SKM-1 (cell line): ENCODE data around the gene UVRAG.

ENCODE experiments used
- DNase-seq: peaks from one replicate; lab custom pipeline; 2025; ENCODE audit not compliant: unreplicated experiment; lab: John Stamatoyannopoulos, UW

The UVRAG gene

DNA sequence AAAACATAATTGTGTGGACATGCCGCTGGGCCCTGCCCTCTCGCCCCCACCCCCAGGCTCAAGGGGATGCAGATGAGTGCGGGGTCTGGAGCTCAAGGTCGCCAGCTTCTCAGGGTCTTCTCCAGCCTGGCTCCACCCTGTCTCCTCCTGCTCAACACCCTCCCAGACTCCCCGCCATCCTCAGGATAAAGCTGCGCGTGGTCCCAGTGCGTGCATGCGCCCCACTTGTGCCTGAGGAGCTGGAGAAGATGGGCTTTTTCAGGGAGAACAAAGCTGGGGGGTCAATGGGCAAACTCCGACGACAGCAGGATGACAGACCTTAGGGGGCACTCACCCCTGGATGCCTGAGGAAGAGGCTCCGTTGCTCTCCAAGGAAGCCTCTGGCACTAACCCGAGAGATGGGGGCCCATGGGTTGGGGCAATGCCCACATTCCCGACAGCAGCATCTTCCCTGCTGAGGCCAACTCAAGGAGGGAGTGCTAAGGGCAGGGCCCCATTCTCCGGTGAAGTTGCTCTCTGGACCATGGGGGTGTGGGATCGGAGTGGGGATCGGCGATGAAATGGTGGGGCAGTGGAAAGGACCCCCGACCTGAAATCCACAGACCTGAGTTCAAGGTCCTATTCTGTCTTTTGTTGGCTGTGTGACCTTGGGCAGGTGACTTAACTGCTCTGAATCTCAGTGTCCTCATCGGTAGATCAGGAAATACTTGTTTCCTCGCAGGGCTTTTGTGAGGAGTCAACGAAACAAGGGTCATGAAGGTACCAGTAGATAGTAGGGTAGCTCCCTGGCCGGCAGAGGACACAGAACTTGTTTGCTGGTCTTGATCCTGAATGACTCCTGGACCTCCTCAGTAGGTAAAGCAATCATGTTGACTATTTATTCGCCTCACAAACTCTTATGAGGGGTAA, 343.6 kb downstream of the UVRAG start:
- no peak for DNase-seq

- no peak for DNase-seq
These were observed 344.4 kb downstream of the UVRAG start for GRCh38 chr11:76159303-76159937.

GRCh38 chr11:76159983-76160661, 345.1 kb downstream of the UVRAG start:
- DNase-seq: no peak

GRCh38 chr11:76160856-76161255, 345.8 kb downstream of the UVRAG start:
- DNase-seq: no peak

DNA sequence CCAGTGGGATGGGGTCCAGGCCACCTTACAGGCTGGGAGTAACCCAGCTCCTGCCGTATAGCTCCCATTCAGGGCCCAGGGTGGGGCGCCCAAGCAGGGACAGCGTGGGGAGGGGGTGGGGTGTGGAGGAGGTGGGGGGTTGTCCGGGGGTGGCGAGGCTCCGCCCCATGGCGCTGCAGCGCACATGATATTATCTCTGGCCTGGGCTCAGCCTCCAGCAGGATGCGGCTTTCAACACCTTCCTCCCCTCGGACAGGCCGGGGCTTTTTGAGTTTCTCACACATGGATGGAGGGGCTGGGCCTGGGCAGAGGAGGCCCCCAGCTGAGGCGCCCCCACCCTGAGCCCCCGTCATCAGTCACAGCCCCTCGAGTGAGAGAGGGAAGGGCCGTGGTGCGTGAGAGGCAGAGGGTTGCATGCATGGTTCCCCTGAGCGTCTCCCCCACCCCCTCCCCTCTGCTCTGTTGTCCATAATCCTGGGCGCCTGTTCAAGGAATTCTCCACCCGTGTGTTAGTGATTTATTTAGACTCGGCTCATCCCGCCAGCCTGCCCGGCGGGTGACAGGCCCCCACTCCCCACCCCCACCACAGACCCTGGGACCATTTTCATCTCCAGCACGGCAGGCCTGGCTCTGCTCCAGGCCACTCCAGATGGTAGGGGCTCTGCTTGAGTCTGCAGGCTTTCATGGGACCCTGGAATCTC, 346.4 kb downstream of the UVRAG start:
- no peak for DNase-seq

GRCh38 chr11:76162336-76163288, 347.6 kb downstream of the UVRAG start:
- no peak for DNase-seq

DNA sequence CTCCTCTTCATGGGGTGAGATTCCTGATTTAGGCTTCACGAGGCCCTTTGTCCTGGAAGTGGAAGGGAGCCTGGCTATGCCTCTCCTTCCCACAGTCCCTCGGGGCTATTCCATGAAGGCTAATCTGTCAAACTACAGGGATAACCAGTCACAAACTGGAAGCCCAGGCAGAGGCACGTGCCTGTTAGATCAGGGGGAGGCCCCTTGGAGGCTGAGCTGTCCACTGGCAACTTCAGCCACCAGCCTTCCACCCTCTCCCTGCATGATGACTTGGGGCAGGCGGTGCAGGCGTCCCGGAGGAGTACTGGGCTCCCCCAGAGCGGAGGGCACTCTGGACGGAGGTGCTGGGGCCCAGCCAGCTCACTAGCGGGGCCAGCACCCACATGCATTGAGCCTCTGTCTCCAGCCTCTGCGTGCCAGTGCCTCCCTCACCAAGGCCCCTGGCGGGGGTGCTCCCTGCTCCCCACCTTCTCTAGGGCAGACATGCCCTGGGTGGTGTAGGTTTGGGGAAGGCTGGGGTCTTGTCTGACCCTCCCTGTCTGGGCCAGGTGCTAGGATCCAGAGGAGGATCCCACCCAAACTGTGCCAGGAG, 348.4 kb downstream of the UVRAG start:
- DNase-seq: no peak

GRCh38 chr11:76164081-76164480, 349.1 kb downstream of the UVRAG start:
- DNase-seq: no peak

- no peak for DNase-seq
These were observed 350.1 kb downstream of the UVRAG start for GRCh38 chr11:76164861-76165751.

DNA sequence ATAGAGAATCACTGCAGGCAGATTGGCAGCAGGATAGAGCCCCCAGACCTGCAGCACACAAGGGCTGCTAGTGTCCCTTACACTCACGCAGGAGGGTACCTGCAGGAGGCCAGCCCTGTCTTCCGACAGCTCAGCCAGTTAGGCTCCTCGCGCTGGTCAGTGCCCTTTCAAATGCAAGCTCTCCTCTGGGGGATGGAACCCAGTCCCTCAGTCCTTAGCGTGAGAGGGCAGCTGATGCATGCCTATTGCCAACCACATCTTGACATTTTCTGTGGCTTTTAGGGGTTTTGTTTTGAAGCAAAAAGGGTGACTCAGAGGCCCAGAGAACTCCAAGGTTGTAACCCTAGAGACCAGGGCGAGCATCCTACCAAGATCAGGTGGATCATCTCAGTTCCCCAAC, 351.3 kb downstream of the UVRAG start:
- DNase-seq: no peak

GRCh38 chr11:76167590-76167989, 352.6 kb downstream of the UVRAG start:
- no peak for DNase-seq

GRCh38 chr11:76169473-76169896, 354.5 kb downstream of the UVRAG start:
- no peak for DNase-seq

DNA sequence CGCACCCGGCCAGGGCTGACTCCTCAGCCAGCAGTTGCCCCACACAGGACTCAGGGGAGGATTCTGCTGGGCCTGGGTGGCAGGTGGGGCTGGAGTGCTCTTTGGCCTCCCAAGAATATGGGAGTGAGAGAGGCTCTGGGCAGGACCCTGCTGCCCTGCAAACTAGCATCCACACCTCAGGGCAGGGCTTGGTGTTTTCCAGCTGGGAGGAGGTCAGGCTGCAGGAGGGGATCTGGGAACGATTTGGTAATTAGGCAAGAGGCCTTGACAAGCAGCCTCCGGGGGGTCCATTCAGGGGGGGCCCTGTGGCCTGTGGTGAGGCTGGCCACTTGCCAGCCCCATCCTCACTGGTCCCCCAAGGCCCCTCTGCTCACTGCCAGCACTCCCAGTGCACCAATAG, 355.5 kb downstream of the UVRAG start:
- no peak for DNase-seq

GRCh38 chr11:76172583-76172982, 357.6 kb downstream of the UVRAG start:
- no peak for DNase-seq

DNA sequence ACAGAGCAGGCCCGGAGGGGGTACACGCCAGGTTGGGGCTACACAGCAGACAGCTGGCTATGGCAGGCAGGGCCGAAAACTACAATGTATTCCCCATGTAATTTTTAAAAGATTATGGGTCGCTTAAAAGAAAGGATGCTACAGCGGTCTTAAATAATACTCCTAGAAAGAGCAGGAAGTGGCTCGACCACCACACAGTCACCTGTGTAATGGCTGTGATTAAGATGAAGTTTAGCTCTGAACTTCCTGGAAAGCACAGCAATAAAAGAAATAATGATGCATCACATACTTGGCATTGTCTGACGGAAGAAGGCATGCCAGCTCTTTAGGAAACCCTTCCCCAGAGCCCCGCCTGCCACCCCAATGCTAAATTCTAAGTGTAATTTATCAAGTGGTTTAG, 358.7 kb downstream of the UVRAG start:
- DNase-seq: no peak

GRCh38 chr11:76174330-76174729, 359.3 kb downstream of the UVRAG start:
- no peak for DNase-seq

GRCh38 chr11:76175783-76176182, 360.8 kb downstream of the UVRAG start:
- DNase-seq: no peak

- DNase-seq: no peak
These were observed 361.5 kb downstream of the UVRAG start for GRCh38 chr11:76176463-76176862.

GRCh38 chr11:76177250-76177686, 362.3 kb downstream of the UVRAG start:
- DNase-seq: no peak
